Liver (tissue), 9 donors: ENCODE data around the gene ZNF862. TPM values are rescaled to one million over a fixed set of nuclear protein-coding genes. Genes with fewer than 3 reads are reported as not detected.

Experiments
- DNase-seq: peaks from one replicate; pipeline ENCODE4 v3.0.0-alpha.2; 2017; ENCODE audit warnings: low spot score
- H3K27ac ChIP-seq, 2 donors: one replicate each; pipeline ENCODE4 v1.7.0; 2013; ENCODE audit warnings: inconsistent platforms in 2 of 2, low read length in 2 of 2, control low read depth in 1 of 2, low read depth in 1 of 2, mild to moderate bottlenecking in 1 of 2
- H3K27me3 ChIP-seq, 4 donors: one replicate each; pipeline versions ENCODE4 v1.6.1 to v1.7.0; 2013; ENCODE audit warnings: low read length in 3 of 4, inconsistent platforms in 1 of 4, mild to moderate bottlenecking in 1 of 4, moderate library complexity in 1 of 4; ENCODE audit not compliant: control insufficient read depth in 4 of 4, insufficient read depth in 4 of 4
- H3K36me3 ChIP-seq, 4 donors: one replicate each; pipeline versions ENCODE4 v1.6.1 to v1.7.0; 2013; ENCODE audit warnings: low read length in 3 of 4, mild to moderate bottlenecking in 3 of 4, low read depth in 1 of 4, moderate library complexity in 1 of 4; ENCODE audit not compliant: control insufficient read depth in 4 of 4, insufficient read depth in 3 of 4
- H3K4me1 ChIP-seq, 4 donors: one replicate each; pipeline versions ENCODE4 v1.6.1 to v1.7.0; 2013; ENCODE audit warnings: low read length in 3 of 4, mild to moderate bottlenecking in 3 of 4, moderate library complexity in 1 of 4; ENCODE audit not compliant: control insufficient read depth in 4 of 4, insufficient read depth in 4 of 4
- H3K4me3 ChIP-seq, 3 donors: one replicate each; pipeline versions ENCODE4 v1.6.1 to v1.7.0; 2013; ENCODE audit warnings: low read length in 3 of 3, control low read depth in 1 of 3, low read depth in 1 of 3, mild to moderate bottlenecking in 1 of 3
- H3K9ac ChIP-seq, 2 donors: one replicate each; pipeline ENCODE4 v1.7.0; 2013; ENCODE audit warnings: low read length in 2 of 2, mild to moderate bottlenecking in 2 of 2, moderate library complexity in 2 of 2, control low read depth in 1 of 2, low read depth in 1 of 2
- H3K9me3 ChIP-seq, 4 donors: one replicate each; pipeline versions ENCODE4 v1.6.1 to v1.7.0; 2013; ENCODE audit warnings: low read length in 3 of 4; ENCODE audit not compliant: control insufficient read depth in 4 of 4
- ATF3 ChIP-seq: IDR thresholded peaks from 2 replicates; pipeline ENCODE4 v1.6.1; 2016; ENCODE audit warnings: antibody characterized with exemption
- CTCF ChIP-seq: fragments of 150-350 bp; IDR thresholded peaks from 2 replicates; pipeline ENCODE4 v1.5.1; 2017; ENCODE audit warnings: improper control_type of control experiment, low read depth, low read length; ENCODE audit not compliant: missing input control
- EGR1 ChIP-seq, 2 donors: IDR thresholded peaks; 2 replicates each; pipeline ENCODE4 v1.6.1; 2016 to 2018; ENCODE audit warnings: antibody characterized with exemption in 2 of 2, low read depth in 2 of 2
- FOXA1 ChIP-seq: IDR thresholded peaks from 2 replicates; pipeline ENCODE4 v1.6.1; 2016; ENCODE audit warnings: antibody characterized with exemption
- FOXA2 ChIP-seq: IDR thresholded peaks from 2 replicates; pipeline ENCODE4 v1.6.1; 2016; ENCODE audit warnings: antibody characterized with exemption
- GABPA ChIP-seq, 2 donors: IDR thresholded peaks in 1 of 2; conservative IDR thresholded peaks in 1 of 2; 2 replicates each; pipeline ENCODE4 v1.6.1; 2016; ENCODE audit warnings: antibody characterized with exemption in 2 of 2, mild to moderate bottlenecking in 1 of 2, moderate library complexity in 1 of 2
- HNF4A ChIP-seq, 2 donors: conservative IDR thresholded peaks; 2 replicates each; pipeline ENCODE4 v1.6.1; 2016; ENCODE audit warnings: antibody characterized with exemption in 2 of 2, mild to moderate bottlenecking in 2 of 2
- HNF4G ChIP-seq: IDR thresholded peaks from 2 replicates; pipeline ENCODE4 v1.6.1; 2016; ENCODE audit warnings: antibody characterized with exemption
- JUND ChIP-seq, 2 donors: IDR thresholded peaks; 2 replicates each; pipeline ENCODE4 v1.6.1; 2016; ENCODE audit warnings: antibody characterized with exemption in 2 of 2
- MAX ChIP-seq: IDR thresholded peaks from 2 replicates; pipeline ENCODE4 v1.6.1; 2016; ENCODE audit warnings: antibody characterized with exemption
- NR2F2 ChIP-seq: IDR thresholded peaks from 2 replicates; pipeline ENCODE4 v1.6.1; 2016; ENCODE audit warnings: antibody characterized with exemption
- RAD21 ChIP-seq, 2 donors: IDR thresholded peaks; 2 replicates each; pipeline ENCODE4 v1.6.1; 2016; ENCODE audit warnings: antibody characterized with exemption in 2 of 2, mild to moderate bottlenecking in 2 of 2
- REST ChIP-seq: IDR thresholded peaks from 2 replicates; pipeline ENCODE4 v1.6.1; 2016; ENCODE audit warnings: antibody characterized with exemption, mild to moderate bottlenecking
- RXRA ChIP-seq, 2 donors: IDR thresholded peaks; 2 replicates each; pipeline ENCODE4 v1.6.1; 2017 to 2018; ENCODE audit warnings: antibody characterized with exemption in 2 of 2, mild to moderate bottlenecking in 1 of 2
- SP1 ChIP-seq: IDR thresholded peaks from 2 replicates; pipeline ENCODE4 v1.6.1; 2018; ENCODE audit warnings: antibody characterized with exemption, mild to moderate bottlenecking
- TAF1 ChIP-seq: conservative IDR thresholded peaks from 2 replicates; pipeline ENCODE4 v1.6.1; 2016; ENCODE audit warnings: antibody characterized with exemption, mild to moderate bottlenecking
- YY1 ChIP-seq: IDR thresholded peaks from 2 replicates; pipeline ENCODE4 v1.6.1; 2016; ENCODE audit warnings: antibody characterized with exemption, mild to moderate bottlenecking
- ZBTB33 ChIP-seq: IDR thresholded peaks from 2 replicates; pipeline ENCODE4 v1.6.1; 2016; ENCODE audit warnings: antibody characterized with exemption
- WGBS: extraction: QIAGEN DNeasy Blood & Tissue Kit; methylation state at CpG from one replicate; pipeline ENCODE4 v1.1.7; 2013; 5-methylcytosine and 5-hydroxymethylcytosine counted together
- polyA plus RNA-seq, 2 donors: library from polyadenylated mRNA; stranded (reverse) in 1 of 2; unstranded in 1 of 2; fragments of 200-250 nt in 1 of 2; fragments of >200 nt in 1 of 2; fragmentation: Nextera tagmentation in 1 of 2; extraction: Ambion mirVana in 1 of 2; gene quantifications; one replicate each; pipeline versions ENCODE4 v1.2.1 to v1.2.3, GENCODE V29; 2013 to 2015
- total RNA-seq, 2 donors: library from RNA; depleted of rRNA; stranded (reverse); fragments of >200 nt; gene quantifications; one replicate each; pipeline ENCODE4 v1.2.3, GENCODE V29; 2014
- donor health status: healthy.
- donor health status: healthy.
- donor health status: healthy.
- donor health status: healthy.
- donor health status: healthy.

The ZNF862 gene
- total and polyA plus RNA-seq, 4 donors: 1.9 to 9.4 (median 3.8) TPM

DNA sequence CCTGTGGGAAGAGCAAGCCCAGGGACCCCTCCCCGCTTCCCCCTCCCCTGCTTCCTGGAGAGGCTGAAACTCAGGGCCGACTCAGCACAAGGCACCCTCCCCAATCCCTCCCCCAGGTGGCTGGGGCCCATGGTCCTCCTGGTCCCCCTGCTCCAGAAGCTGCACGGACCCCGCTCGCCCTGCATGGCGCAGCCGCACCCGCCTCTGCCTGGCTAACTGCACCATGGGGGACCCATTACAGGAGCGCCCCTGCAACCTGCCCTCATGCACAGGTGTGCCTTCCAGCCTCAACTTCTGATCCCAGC lies 19.7 kb upstream of the ZNF862 start:
- Histone ChIP-seq H3K4me3 (no peak overlapping the region), H3K27me3 (no peaks in the 10 kb centered on the region), H3K36me3 (no peaks in the 10 kb centered on the region), H3K9ac (no peak overlapping the region), H3K27ac (no peak overlapping the region), H3K9me3 (no peaks in the 10 kb centered on the region), H3K4me1 (peaks cover 5 to 28% (median 13%) of the 10 kb centered on the region in 4 donors)
- 94% methylated on average over 9 of the region's 9 CpGs for WGBS
- DNase-seq: no peak
- TF ChIP-seq RAD21 (IDR thresholded peaks at IDR 0.05) (no peak), ZBTB33 (no peak), REST (no peak), CTCF (no peak), NR2F2 (no peak), TAF1 (no peak), GABPA (IDR thresholded peaks at IDR 0.05 in 1 of 2, conservative IDR thresholded peaks at IDR 0.05 in 1 of 2) (no peak), HNF4G (no peak), SP1 (no peak), RXRA (IDR thresholded peaks at IDR 0.05) (no peak), FOXA2 (no peak), ATF3 (no peak), HNF4A (conservative IDR thresholded peaks at IDR 0.05) (no peak), MAX (no peak), FOXA1 (no peak), JUND (IDR thresholded peaks at IDR 0.05) (no peak), EGR1 (IDR thresholded peaks at IDR 0.05; ENCODE audit: low read depth in 2 of 2) (no peak), YY1 (no peak)
